Spleen (tissue), 7 donors: Measurements from ENCODE around the gene HOXA5.

ENCODE experiments used
- CTCF ChIP-seq, 11 experiments: fragments of 200-600 bp in 7 of 11; fragments of 450-650 bp in 4 of 11; sonication (generic) in 4 of 11; IDR thresholded peaks in 8 of 11; conservative IDR thresholded peaks in 3 of 11; 1 replicate in 7 of 11; 2 replicates in 4 of 11; pipeline versions ENCODE4 v1.4.0 to v1.8.0; 2016 to 2021; ENCODE audit warnings: antibody characterized with exemption in 11 of 11, inconsistent platforms in 4 of 11, mild to moderate bottlenecking in 1 of 11
- POLR2A ChIP-seq, 3 donors: fragments of 450-650 bp; IDR thresholded peaks; one replicate each; pipeline ENCODE4 v1.5.1; 2017; ENCODE audit warnings: antibody characterized with exemption in 3 of 3, mild to moderate bottlenecking in 1 of 3
- donor health status: DM: no; HTN: no; CAD: no; lungs with moderate emphysema.
- donor health status: DM: no; HTN: no; CAD: no.
- donor health status: DM: no; HTN: no; CAD: no.

DNA sequence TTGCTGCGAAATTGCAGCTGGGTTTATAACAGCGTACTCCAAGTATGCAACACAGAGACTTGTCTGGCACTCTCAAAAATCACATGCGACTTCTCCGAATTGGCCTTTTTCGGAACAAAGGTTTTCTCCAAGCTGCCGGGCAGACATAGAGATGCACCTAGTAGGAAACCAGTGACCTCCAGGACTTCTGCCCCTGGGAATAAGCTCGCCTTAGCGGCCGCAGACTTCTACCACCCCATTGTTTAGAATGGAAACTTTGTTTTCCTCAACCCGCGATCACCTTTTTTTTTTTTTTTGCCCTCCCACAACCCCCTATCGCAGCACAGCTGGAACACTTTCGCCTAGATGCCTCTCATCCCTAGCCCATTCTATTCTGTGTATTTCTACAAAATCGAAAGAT, 35.5 kb upstream of the HOXA5 start:
- TF ChIP-seq CTCF (IDR thresholded peaks at IDR 0.05 in 8 of 11, conservative IDR thresholded peaks at IDR 0.05 in 3 of 11) (no peak), POLR2A (IDR thresholded peaks at IDR 0.05) (no peak)
